ENCODE results near the gene RNF11. TPM values are rescaled to one million over a fixed set of nuclear protein-coding genes. Genes with fewer than 3 reads are reported as not detected.
"Not testable (repeated sequence)": the region's sequence is repeated elsewhere in the genome, so short reads cannot be mapped to it uniquely, and the experiment has no call there.

RNF11 gene
- total and polyA plus RNA-seq, 4 experiments from 2014 or later: 37.6 to 50.3 (median 42.1) TPM

DNA sequence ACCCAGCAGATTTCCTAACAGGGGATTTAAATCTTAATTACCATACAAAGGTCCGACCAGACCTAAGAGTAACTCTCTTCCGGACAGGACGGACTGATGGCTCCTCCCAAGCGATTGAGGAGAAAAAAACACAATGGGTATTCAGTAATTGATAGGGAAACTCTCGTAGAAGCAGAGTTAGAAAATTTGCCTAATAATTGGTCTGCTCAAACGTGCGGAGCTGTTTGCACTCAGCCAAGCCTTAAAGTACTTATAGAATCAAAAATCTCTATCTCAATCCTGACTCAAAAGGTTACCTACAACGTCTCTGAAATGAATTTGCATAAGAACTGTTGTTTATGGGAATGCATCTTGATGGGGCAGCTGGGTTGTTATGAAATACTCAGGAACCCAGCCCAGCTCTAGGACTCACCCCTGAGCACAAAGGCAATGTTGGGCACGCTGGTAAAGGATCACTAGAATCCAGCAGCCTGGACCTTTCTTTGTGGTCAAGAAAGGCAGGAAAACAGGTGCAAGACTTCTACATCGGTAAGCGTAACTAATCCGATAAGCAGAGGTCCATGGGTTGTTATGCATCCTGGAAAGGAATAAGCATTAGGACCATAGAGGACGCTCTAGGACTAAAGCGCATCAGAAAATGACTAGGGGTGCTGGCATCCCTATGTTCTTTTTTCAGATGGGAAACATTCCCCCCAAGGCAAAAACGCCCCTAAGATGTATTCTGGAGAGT, 8.7 kb upstream of the RNF11 start:
- H3K9me3 Mint-ChIP-seq; H3K36me3 Mint-ChIP-seq; H3K4me3 Mint-ChIP-seq; H3K27me3 Mint-ChIP-seq; CTCF ChIA-PET (ENCODE audit: partially characterized antibody); H3K9me3 ChIP-seq (ENCODE audit: control insufficient read depth in 1 of 2, low read length in 2 of 2); intact Hi-C loops (cut with micrococcal nuclease); H3K36me3 ChIP-seq (ENCODE audit: insufficient read depth, low read length); H3K4me1 ChIP-seq (ENCODE audit: insufficient read depth, low read length); H3K27me3 ChIP-seq (ENCODE audit: insufficient read depth, low read length); H3K27ac Mint-ChIP-seq; H3K4me3 ChIP-seq (ENCODE audit: low read length in 2 of 2); H3K4me1 Mint-ChIP-seq; DNase-seq; H3K27ac ChIP-seq (ENCODE audit: low read depth, low read length): not testable (repeated sequence)
- POLR2A ChIA-PET (ENCODE audit: partially characterized antibody): interaction anchor here (2.0 kb wide), 1 partner anchor 8 kb away, joined by 5 read pairs; no protein-coding TSS in a partner anchor

- H3K27me3 Mint-ChIP-seq; H3K4me1 ChIP-seq (ENCODE audit: insufficient read depth, low read length); H3K27ac ChIP-seq (ENCODE audit: low read depth, low read length); intact Hi-C loops (cut with micrococcal nuclease); CTCF ChIA-PET (ENCODE audit: partially characterized antibody); H3K36me3 ChIP-seq (ENCODE audit: insufficient read depth, low read length); DNase-seq; H3K4me1 Mint-ChIP-seq; H3K36me3 Mint-ChIP-seq; H3K4me3 ChIP-seq (ENCODE audit: low read length in 2 of 2); H3K4me3 Mint-ChIP-seq; H3K9me3 ChIP-seq (ENCODE audit: control insufficient read depth in 1 of 2, low read length in 2 of 2); POLR2A ChIA-PET (ENCODE audit: partially characterized antibody); H3K27ac Mint-ChIP-seq; H3K27me3 ChIP-seq (ENCODE audit: insufficient read depth, low read length); H3K9me3 Mint-ChIP-seq: not testable (repeated sequence)
These were observed 7.6 kb upstream of the RNF11 start for GRCh38 chr1:51228471-51228870.

DNA sequence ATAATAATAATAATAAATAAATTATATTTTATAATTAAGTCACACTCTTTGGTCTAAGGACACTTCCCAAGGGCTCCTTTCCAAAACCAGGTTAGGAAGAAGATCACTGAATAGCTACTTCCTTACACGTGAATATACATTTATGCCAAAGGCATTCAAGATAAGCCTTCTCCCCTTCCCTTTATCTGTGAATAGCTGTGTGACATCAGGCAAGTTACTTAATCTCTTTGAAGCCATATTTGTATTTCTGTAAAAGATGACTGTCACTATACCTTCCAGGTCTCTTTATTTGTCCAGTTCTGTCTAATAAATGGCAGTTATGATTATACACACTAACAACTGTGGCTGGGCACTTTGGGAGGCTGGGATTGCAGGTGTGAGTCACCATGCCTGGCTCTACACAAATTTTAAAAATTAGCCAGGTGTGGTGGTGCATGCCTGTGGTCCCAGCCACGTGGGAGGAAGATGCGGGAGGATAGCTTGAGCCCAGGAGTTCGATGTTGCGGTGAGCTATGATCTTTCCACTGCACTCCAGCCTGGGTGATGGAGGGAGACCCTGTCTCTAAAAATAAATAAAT, 5.5 kb upstream of the RNF11 start:
- Mint-ChIP-seq H3K36me3 (peaks cover 0 to 4% of the 10 kb centered on the region in 2 donors), H3K4me1 (peaks cover 9 to 15% (median 10%) of the 10 kb centered on the region in 4 donors), H3K27ac (no peak overlapping the region), H3K9me3 (no peaks in the 10 kb centered on the region), H3K27me3 (peaks cover 0 to 3% of the 10 kb centered on the region in 2 donors), H3K4me3 (no peak overlapping the region)
- ChIA-PET POLR2A (ENCODE audit: partially characterized antibody) (no interaction called here), CTCF (ENCODE audit: partially characterized antibody) (interaction anchor here (0.7 kb wide), 1 partner anchor 40 kb away, joined by 3 read pairs; no protein-coding TSS in a partner anchor)
- Histone ChIP-seq H3K27ac (ENCODE audit: low read depth, low read length) (no peak overlapping the region), H3K27me3 (ENCODE audit: insufficient read depth, low read length) (no peaks in the 10 kb centered on the region), H3K9me3 (ENCODE audit: control insufficient read depth in 1 of 2, low read length in 2 of 2) (no peaks in the 10 kb centered on the region), H3K4me1 (ENCODE audit: insufficient read depth, low read length) (peaks cover 15% of the 10 kb centered on the region), H3K36me3 (ENCODE audit: insufficient read depth, low read length) (no peaks in the 10 kb centered on the region), H3K4me3 (ENCODE audit: low read length in 2 of 2) (no peak overlapping the region)
- intact Hi-C loops (cut with micrococcal nuclease): no loop called here
- no peak for DNase-seq

DNA sequence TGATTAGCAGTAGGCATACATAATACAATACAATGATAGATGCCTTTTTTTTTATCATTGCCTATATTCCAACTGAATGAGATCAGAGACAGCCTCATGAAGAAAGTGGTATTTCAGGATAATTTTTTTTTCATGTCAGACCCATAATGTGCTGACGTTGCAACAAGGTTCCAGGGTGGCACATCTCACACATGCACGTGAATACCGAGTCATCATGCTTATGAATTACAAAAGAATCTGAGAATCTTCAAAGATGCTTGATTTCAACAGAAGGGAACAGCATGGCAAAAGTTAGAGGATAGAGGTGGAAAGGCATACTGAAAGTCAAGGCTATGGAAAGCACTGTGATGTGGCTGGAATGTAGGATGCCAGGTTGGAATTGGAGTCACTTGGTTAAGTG, 5.0 kb upstream of the RNF11 start:
- H3K9me3 Mint-ChIP-seq: no peaks in the 10 kb centered on the region
- Histone ChIP-seq H3K36me3 (ENCODE audit: insufficient read depth, low read length) (no peaks in the 10 kb centered on the region), H3K27ac (ENCODE audit: low read depth, low read length) (no peak overlapping the region), H3K27me3 (ENCODE audit: insufficient read depth, low read length) (no peaks in the 10 kb centered on the region), H3K9me3 (ENCODE audit: control insufficient read depth in 1 of 2, low read length in 2 of 2) (no peaks in the 10 kb centered on the region), H3K4me3 (ENCODE audit: low read length in 2 of 2) (no peak overlapping the region), H3K4me1 (ENCODE audit: insufficient read depth, low read length) (peaks cover 17% of the 10 kb centered on the region)
- no peak for DNase-seq
- intact Hi-C loops (cut with micrococcal nuclease): no loop called here
- H3K27ac Mint-ChIP-seq: peak overlapping the region in 1 of 7 donors; percentile 74
- H3K36me3 Mint-ChIP-seq: peaks cover 0 to 8% of the 10 kb centered on the region in 2 donors
- ChIA-PET POLR2A (ENCODE audit: partially characterized antibody) (no interaction called here), CTCF (ENCODE audit: partially characterized antibody) (no interaction called here)
- H3K4me1 Mint-ChIP-seq: peaks cover 12 to 19% (median 14%) of the 10 kb centered on the region in 4 donors
- H3K4me3 Mint-ChIP-seq: no peak overlapping the region
- H3K27me3 Mint-ChIP-seq: peaks cover 0 to 3% of the 10 kb centered on the region in 2 donors

DNA sequence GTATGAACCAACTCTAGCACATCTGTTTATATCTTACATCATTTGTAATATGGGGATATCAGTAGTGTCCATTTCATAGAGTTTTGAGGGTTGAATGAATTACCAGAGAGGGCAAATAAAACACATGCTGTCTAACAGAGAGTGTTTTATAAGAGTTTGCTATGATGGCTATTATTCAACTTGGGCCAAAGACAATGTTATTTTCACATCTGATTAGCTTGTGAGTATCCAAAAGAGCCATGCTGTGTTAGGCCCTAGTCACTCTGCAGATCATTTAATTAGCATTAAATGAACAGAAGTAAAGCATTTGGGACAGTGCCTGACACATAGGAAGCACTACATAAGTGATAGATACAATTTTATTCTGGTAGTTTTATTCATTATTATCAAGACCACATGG, 4.2 kb upstream of the RNF11 start:
- no peak for DNase-seq
- POLR2A ChIA-PET (ENCODE audit: partially characterized antibody): no interaction called here
- intact Hi-C loops (cut with micrococcal nuclease): no loop called here
- Histone ChIP-seq H3K4me1 (ENCODE audit: insufficient read depth, low read length) (peaks cover 17% of the 10 kb centered on the region), H3K4me3 (ENCODE audit: low read length in 2 of 2) (no peak overlapping the region), H3K27ac (ENCODE audit: low read depth, low read length) (no peak overlapping the region), H3K36me3 (ENCODE audit: insufficient read depth, low read length) (no peaks in the 10 kb centered on the region), H3K9me3 (ENCODE audit: control insufficient read depth in 1 of 2, low read length in 2 of 2) (no peaks in the 10 kb centered on the region), H3K27me3 (ENCODE audit: insufficient read depth, low read length) (no peaks in the 10 kb centered on the region)
- Mint-ChIP-seq H3K9me3 (no peaks in the 10 kb centered on the region), H3K27me3 (peaks cover 0 to 1% of the 10 kb centered on the region in 2 donors), H3K36me3 (peaks cover 0 to 8% of the 10 kb centered on the region in 2 donors), H3K4me1 (peaks cover 12 to 19% (median 14%) of the 10 kb centered on the region in 4 donors), H3K4me3 (no peak overlapping the region), H3K27ac (no peak overlapping the region)
- CTCF ChIA-PET (ENCODE audit: partially characterized antibody): no interaction called here

DNA sequence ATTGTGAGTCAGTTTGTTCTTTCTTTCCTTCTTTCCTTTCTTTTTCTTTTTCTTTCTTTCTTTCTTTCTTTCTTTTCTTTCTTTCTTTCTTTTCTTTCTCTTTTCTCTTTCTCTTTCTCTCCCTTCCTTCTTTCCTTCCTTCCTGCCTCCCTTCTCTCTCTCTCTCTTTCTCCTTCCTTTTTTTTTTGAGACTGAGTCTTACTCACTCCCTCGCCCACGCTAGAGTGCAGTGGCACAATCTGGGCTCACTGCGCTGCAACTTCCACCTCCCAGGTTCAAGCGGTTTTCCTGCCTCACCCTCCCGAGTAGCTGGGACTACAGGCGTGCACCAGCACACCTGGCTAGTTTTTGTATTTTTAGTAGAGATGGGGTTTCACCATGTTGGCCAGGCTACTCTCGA, 1.8 kb upstream of the RNF11 start:
- H3K27me3 ChIP-seq (ENCODE audit: insufficient read depth, low read length); intact Hi-C loops (cut with micrococcal nuclease); H3K27ac ChIP-seq (ENCODE audit: low read depth, low read length); H3K36me3 Mint-ChIP-seq; H3K36me3 ChIP-seq (ENCODE audit: insufficient read depth, low read length); H3K27me3 Mint-ChIP-seq; H3K9me3 ChIP-seq (ENCODE audit: control insufficient read depth in 1 of 2, low read length in 2 of 2); H3K4me3 ChIP-seq (ENCODE audit: low read length in 2 of 2); H3K9me3 Mint-ChIP-seq; DNase-seq: not testable (repeated sequence)
- peak overlapping the region in 2 of 8 donors; percentile 26 to 98 for H3K4me3 Mint-ChIP-seq
- CTCF ChIA-PET (ENCODE audit: partially characterized antibody): interaction anchor here (1.8 to 3.5 kb wide), 2 partner anchors 19 to 42 kb away, joined by 4 to 23 read pairs; no protein-coding TSS in a partner anchor
- POLR2A ChIA-PET (ENCODE audit: partially characterized antibody): interaction anchor here (0.7 kb wide), 1 partner anchor 160 kb away, joined by 3 read pairs; no protein-coding TSS in a partner anchor
- peaks cover 36% of the 10 kb centered on the region for H3K4me1 ChIP-seq (ENCODE audit: insufficient read depth, low read length)
- H3K27ac Mint-ChIP-seq: peak overlapping the region in 3 of 7 donors; percentile 59 to 99 (median 60)
- peaks cover 15 to 24% (median 17%) of the 10 kb centered on the region in 4 donors for H3K4me1 Mint-ChIP-seq

DNA sequence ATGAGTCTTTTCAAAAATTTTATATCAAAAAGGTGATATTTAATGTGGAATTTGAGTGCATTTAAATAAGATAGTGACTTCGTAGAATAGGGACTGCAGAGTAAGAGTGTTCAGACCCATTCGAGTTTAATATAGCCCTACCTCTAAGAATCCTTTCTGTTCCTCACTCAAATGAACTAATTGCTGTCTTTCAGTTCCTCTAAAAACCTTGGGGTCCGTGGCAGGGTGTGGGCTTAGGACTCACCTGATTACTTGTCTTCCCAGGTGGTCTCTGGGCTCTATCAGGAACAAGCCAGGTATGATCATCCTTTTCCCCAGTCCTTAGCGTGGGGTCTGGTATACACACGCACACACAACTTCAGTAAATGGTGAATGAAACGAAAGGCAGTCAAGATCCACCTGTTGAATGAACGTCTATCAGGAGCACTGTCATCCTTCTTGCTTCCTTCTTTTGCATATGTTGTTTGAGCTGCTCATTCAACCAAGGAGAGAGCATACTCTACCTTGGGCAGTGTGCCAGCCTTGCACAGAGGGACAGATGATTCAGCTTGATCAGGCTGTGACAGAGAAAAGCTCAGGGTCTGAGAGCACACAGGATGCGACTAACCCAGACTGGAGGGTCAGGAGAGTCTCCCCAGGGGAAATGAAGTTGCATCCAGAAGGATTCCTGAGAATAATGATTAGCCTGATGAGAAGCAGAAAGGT, 1.2 kb upstream of the RNF11 start:
- ChIA-PET POLR2A (ENCODE audit: partially characterized antibody) (interaction anchor here (0.6 to 2.4 kb wide), 9 partner anchors 9 to 305 kb away, joined by 3 to 15 read pairs (median 5); partner anchors contain the start of genes EPS15 and FAF1), CTCF (ENCODE audit: partially characterized antibody) (interaction anchor here (0.6 to 3.5 kb wide), 6 partner anchors 10 to 298 kb away, joined by 3 to 23 read pairs (median 4); no protein-coding TSS in a partner anchor)
- Histone ChIP-seq H3K4me3 (ENCODE audit: low read length in 2 of 2) (peak overlapping the region in 1 of 2 donors; percentile 93), H3K36me3 (ENCODE audit: insufficient read depth, low read length) (no peaks in the 10 kb centered on the region), H3K9me3 (ENCODE audit: control insufficient read depth in 1 of 2, low read length in 2 of 2) (no peaks in the 10 kb centered on the region), H3K4me1 (ENCODE audit: insufficient read depth, low read length) (peaks cover 42% of the 10 kb centered on the region), H3K27ac (ENCODE audit: low read depth, low read length) (peak overlapping the region; percentile 81), H3K27me3 (ENCODE audit: insufficient read depth, low read length) (no peaks in the 10 kb centered on the region)
- Mint-ChIP-seq H3K9me3 (no peaks in the 10 kb centered on the region), H3K27me3 (no peaks in the 10 kb centered on the region), H3K4me3 (peak overlapping the region; percentile 94 to 99 (median 98)), H3K4me1 (peaks cover 15 to 30% (median 23%) of the 10 kb centered on the region in 4 donors), H3K27ac (peak overlapping the region; percentile 87 to 100 (median 99)), H3K36me3 (peaks cover 0 to 8% of the 10 kb centered on the region in 2 donors)
- peak; percentile 12 to 55 (median 24) for DNase-seq
- intact Hi-C loops (cut with micrococcal nuclease): loop anchor here (5.0 kb wide), 3 partner anchors 43 to 382 kb away; partner anchors contain the start of gene OSBPL9
